IPS DF 19.7 (cell line): Measurements from ENCODE around the gene TBC1D16.
A peak's percentile ranks its signal among the peaks of the same experiment; 100 is the strongest.

ENCODE experiments used
- DNase-seq: peaks from one replicate; pipeline ENCODE4 v3.0.0-alpha.2; 2013; ENCODE audit warnings: low read depth, low spot score

TBC1D16 gene, protein sequence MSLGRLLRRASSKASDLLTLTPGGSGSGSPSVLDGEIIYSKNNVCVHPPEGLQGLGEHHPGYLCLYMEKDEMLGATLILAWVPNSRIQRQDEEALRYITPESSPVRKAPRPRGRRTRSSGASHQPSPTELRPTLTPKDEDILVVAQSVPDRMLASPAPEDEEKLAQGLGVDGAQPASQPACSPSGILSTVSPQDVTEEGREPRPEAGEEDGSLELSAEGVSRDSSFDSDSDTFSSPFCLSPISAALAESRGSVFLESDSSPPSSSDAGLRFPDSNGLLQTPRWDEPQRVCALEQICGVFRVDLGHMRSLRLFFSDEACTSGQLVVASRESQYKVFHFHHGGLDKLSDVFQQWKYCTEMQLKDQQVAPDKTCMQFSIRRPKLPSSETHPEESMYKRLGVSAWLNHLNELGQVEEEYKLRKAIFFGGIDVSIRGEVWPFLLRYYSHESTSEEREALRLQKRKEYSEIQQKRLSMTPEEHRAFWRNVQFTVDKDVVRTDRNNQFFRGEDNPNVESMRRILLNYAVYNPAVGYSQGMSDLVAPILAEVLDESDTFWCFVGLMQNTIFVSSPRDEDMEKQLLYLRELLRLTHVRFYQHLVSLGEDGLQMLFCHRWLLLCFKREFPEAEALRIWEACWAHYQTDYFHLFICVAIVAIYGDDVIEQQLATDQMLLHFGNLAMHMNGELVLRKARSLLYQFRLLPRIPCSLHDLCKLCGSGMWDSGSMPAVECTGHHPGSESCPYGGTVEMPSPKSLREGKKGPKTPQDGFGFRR

GRCh38 chr17:80035687-80035936 lies at the start of gene TBC1D16:
TBC1D16 (minus strand) TSS chr17:80035872; CDS start chr17:80013547, 22,325 bp downstream.
- DNase-seq, result no peak

- no peak for DNase-seq
Observed at GRCh38 chr17:80084773-80085172, 49.1 kb upstream of the TBC1D16 start.

GRCh38 chr17:80083136-80083661 lies 47.5 kb upstream of the TBC1D16 start:
- no peak for DNase-seq

- DNase-seq, result peak; percentile 54
Observed at GRCh38 chr17:80082403-80083135, 46.9 kb upstream of the TBC1D16 start.

DNA sequence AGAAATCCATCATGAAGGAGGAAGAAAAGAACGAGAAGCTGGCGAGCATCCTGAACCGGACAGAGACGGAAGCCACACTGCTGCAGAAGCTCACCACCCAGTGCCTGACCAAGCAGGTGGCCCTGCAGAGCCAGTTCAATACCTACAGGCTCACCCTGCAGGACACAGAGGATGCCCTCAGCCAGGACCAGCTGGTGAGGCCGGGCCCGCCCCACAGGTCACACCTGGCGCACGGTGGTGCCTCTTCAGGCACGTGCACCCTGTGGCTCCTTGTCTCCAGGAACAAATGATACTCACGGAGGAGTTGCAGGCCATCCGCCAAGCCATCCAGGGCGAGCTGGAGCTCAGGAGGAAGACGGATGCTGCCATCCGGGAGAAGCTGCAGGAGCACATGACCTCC lies 45.9 kb upstream of the TBC1D16 start:
- no peak for DNase-seq

DNA sequence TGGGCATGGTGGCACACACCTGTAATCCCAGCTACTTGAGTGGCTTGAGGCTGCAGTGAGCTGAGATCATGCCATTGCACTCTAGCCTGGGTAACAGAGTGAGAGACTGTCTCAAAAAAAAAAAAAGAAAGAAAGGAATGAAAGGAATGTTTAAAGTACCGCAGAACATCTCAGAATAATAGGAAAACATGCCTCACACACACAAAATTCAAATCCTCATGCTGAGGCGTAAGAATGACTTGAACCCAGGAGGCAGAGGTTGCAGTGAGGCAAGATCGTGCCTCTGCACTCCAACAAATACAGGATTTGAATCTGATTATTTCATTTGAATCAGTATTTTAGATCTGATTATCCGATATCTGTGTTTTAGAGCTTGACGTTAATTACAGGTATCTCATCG lies 44.4 kb upstream of the TBC1D16 start:
- no peak for DNase-seq

DNA sequence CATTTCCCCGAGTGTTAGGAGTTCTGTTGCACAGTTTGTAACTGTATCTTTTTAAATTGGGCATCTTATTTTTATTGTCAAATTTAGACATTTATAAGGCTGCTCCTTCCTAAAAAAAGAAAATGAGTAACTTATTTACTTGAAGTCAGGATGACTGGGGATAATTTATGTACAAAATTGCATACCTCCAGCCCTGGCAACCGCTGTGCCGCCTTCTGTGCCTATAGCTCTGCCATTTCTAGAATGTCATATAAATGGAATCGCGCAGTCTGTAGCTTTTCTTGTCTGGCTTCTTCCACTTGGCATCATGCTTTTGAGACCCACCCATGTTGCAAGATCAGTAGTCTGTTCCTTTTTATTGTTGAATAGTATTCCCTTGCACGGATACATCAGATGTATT lies 36.7 kb upstream of the TBC1D16 start:
- no peak for DNase-seq

- DNase-seq, result no peak
Observed at GRCh38 chr17:80071116-80071841, 35.6 kb upstream of the TBC1D16 start.

DNA sequence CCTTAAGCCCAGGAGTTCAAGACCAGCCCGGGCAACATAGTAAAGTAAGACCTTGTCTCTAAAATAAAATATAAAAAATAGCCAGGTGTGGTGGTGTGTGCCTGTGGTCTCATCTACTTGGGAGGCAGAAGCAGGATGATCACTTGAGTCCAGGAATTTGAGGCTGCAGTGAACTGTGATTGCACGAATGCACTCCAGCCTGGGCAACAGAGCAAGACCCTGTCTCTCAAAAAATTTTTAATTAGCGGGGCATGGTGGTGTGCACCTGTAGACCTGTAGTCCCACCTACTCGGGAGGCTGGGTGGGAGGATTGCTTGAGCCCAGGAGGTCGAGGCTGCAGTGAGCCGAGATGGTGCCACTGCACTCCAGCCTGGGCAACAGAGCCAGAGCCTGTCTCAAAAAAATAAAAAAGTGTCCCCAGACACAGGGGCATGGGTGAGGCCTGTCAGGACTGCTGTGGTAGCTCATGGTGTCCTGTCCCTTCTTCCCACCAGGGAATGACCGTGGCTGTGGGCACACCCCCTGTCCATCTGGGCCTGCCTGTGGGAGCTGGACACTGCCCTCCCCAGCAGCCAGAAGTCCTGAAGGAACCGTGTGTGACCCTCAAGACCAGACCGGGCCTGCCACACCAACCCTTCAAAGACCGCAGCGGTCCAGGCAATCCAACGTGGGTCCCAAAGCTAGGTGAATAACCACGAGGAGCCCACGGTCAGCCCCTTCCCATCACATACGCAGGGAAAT lies 34.9 kb upstream of the TBC1D16 start:
- DNase-seq, result no peak

- no peak for DNase-seq
Observed at GRCh38 chr17:80068301-80069222, 32.9 kb upstream of the TBC1D16 start.

DNA sequence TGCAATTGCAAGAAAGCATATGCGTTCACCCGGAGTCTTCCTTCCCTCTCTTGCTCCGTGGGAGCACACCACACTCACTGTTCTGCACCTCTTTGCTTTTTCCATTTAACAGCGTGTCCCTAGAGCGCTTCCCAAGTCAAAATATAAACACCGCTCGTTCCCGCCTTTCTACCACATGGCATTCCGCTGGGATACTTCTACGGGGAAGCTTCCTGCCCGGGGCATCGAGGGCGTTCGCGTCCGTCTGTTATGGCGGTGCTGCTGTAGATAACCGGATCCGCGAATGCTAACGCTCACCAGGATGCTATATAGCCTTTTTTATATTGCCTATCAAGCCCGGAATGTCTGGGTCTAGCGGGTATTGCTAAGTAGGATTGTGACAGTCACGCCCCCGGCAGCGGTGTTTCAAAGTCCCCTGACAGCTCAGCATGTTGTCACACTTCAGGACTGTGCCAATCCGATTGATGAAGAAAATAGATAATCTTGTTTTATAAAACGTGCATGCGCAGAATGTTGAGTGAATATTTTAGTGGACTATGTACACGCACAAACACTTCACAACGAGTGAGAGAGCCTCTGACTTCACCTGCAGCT lies 31.8 kb upstream of the TBC1D16 start:
- no peak for DNase-seq

DNA sequence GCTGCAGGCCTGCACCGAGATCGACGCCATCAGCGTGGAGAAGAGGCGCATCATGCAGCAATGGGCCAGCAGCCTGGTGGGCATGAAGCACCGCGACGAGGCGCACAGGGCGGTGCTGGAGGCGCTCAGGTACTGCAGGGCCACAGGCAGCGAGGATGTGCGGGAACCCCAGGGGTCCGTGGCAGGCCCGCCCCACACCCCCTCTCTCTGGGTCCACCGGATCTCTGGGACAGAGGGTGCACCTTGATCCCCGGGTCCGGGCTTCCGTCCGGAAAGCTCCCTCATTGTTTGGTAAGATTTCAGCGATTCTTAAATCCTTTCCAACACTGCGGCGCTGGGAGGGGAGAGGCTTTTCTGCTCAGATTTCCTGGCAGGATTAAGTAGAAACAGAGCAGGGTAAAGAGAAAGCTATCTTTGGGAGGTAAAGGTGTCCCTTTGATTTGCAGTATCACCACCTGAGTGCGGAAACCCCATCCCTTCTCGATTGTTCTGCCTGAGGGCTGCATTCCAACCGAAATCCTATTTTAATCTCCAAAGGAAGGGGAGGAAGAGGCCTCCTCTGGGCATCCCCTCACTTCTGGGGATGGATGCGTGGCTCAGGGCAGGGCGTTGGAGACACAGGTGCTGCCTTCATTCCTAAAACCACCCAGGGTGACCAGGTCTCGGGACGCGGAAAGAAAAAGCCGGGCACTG lies 30.0 kb upstream of the TBC1D16 start:
- DNase-seq, result no peak

GRCh38 chr17:80064696-80065095 lies 29.0 kb upstream of the TBC1D16 start:
- no peak for DNase-seq

DNA sequence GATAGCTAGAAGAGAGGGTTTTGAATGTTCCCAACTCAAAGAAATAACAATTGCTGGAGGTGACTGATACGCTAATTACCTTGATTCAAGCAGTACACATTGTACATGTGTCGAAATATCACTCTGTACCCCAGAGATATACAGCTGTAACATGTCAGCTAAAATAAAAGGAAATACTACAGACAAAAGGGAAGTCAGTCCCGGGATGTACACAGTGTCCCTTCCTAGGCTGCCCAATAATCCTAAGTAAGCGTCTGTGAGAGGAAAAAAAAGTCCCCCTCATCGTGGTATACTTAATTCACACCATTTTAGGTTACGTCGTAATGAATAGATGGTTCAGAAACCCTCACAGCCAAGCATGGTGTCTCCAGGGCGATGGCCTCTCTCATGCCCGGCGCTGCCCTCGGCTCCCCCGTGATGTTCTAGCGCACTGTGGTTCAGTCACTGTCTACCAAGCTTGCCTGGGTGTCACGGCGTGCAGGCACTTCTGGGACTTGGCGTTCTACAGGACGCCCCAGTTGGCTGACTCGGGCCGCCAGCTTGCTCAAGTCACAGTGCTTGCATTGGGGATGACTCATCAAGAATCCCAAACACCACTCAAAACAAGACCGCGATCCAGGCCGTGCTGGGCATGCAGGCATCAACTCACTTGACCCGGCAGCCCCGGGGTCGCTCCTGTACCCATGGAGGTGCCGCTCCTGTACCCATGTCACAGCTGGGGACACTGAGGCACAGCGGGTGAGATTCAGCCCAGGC lies 28.3 kb upstream of the TBC1D16 start:
- no peak for DNase-seq

DNA sequence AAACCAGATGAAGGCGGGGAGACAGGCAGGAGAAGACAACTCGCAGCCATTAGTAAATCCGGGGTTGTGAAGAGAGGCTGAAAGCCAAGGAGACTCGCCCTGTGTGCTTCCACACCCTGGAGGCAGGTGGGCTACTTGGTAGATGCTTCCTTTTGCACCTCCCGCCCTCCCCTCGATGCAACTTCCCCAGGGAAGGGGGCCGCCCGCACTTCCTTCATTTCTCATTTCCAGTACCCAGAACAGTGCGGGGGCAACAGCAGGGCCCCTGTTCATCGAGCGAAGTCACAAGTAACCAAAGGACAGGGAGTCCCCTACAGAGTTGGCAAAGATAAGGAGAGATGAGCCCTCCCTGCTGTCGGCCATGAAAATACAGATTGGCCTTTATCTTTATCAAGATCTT lies 25.7 kb upstream of the TBC1D16 start:
- DNase-seq, result no peak

DNA sequence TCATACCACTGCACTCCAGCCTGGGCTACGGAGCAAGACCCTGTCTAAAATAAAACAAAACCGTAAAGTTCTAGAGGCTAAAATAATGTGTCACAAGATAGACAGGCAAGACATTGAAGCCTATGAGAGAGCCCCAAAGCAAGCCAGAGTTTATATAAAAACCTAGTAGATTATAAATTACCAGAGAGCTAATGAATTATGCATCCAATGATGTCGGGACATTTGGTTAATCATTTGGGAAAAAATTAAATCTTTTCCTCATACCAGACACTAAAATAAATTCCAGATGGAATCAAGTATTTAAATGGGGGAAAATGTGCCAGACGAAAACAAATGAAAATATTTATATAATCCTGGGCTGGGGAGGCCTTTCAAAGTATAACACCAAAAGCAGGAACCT lies 25.0 kb upstream of the TBC1D16 start:
- DNase-seq, result no peak

DNA sequence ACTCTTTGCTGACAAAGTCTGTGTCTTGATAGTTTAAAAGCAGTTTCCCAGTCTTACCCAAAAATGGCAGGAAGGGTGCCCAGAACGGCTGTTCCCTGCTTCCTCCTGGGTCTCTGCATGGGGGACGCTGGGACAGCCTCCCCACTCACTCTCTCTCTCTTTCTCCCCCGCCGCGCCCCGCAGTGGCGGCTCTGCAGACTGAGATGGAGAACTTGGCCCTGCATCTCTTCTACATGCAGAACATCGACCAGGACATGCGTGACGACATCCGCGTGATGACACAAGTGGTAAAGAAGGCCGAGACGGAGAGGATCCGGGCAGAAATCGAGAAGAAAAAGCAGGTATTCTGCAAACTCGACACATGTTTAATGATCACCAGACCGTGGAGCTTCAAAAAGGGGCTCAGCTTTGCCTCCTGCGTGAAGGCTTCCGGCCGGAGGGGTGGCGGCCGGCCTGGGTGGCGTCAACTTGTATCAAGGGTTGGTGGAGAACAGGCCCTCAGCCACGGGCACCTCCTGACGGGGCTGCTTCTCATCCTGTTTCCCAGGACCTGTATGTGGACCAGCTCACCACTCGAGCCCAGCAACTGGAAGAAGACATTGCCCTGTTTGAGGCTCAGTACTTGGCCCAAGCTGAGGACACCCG lies 22.8 kb upstream of the TBC1D16 start:
- no peak for DNase-seq

DNA sequence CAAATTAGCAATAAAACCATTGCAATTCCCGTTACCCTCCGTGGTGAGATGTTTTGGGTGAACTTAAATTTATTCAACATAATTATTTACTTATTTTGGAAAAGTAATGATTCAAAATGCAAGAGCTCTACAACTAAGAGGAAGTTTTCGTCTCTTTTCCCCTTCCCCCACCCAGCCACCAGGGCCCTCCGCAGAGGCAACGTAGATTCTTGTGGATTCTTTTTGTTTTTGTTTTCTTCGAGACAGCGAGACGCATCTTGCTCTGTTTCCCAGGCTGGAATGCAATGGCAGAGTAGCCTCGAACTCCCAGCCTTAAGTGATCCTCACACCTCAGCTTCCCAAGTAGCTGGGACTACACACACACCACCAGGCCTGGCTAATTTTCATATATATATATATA lies 19.9 kb upstream of the TBC1D16 start:
- no peak for DNase-seq
